ENCODE data around the gene P2RX1.

Gene P2RX1

DNA sequence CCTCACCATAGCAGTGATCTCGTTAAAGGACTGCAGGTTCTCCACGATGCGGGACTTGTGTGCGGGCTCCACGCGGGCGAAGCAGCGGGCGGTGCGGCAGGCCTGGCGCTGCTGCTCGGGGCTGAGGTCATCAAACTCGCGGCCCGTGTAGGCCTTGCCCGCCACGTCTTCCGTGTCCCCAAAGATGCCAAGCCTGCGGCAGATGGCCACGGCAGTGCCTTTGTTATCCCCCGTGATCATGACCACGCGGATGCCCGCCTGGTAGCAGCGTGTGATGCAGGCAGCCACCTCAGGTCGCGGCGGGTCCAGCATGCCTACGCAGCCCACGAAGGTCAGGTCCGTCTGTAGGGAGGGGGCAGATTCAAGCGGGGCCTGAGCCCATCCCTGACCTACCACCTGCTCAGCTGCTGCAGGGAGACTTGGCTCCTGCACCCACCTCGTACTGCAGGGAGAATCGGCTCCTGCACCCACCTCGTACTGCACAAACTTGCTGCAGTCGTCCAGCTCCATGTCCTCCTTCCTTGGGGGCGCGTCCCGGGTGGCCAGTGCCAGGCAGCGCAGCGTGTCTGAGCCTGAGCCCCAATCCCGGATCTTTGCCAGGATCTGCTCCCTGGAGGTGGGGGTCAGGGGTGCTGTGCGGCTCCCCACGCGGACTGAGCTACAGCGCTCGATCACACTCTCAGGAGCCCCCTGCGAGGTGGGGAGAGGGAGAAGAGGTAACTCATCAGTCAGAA is 24.9 kb upstream of the P2RX1 start:
- Histone ChIP-seq H2AK5ac (ENCODE audit: low read length) (no peak overlapping the region), H2AFZ (ENCODE audit: insufficient read depth, low read length, poor library complexity) (no peak overlapping the region), H3K14ac (ENCODE audit: low read length) (no peak overlapping the region), H3K79me1 (ENCODE audit: low read length) (no peaks in the 10 kb centered on the region), H3K4me3 (ENCODE audit: low read depth, low read length) (no peak overlapping the region), H3K4me1 (ENCODE audit: control insufficient read depth in 1 of 2, insufficient read depth in 2 of 2, low read length in 2 of 2) (peaks cover 6% of the 10 kb centered on the region in 2 experiments), H3K23ac (ENCODE audit: low read length) (no peak overlapping the region), H3K9me3 (ENCODE audit: insufficient read depth, low read depth, low read length) (peaks cover 7% of the 10 kb centered on the region), H3K4me2 (ENCODE audit: low read length) (no peak overlapping the region), H3K27me3 (ENCODE audit: insufficient read depth, low read length) (no peaks in the 10 kb centered on the region), H3K27ac (ENCODE audit: low read depth, low read length) (no peak overlapping the region), H3K9ac (ENCODE audit: low read length) (no peak overlapping the region), H4K91ac (ENCODE audit: low read depth, low read length) (no peak overlapping the region), H3K36me3 (ENCODE audit: control insufficient read depth in 1 of 2, insufficient read depth in 2 of 2, low read length in 2 of 2) (no peaks in the 10 kb centered on the region), H2BK120ac (ENCODE audit: insufficient read depth, low read length, poor library complexity) (no peak overlapping the region), H3K79me2 (ENCODE audit: control insufficient read depth, insufficient read depth, low read length, poor library complexity) (no peaks in the 10 kb centered on the region), H4K8ac (ENCODE audit: low read depth, low read length) (no peak overlapping the region), H3K4ac (ENCODE audit: low read depth, low read length) (no peak overlapping the region), H2BK5ac (ENCODE audit: low read depth, low read length, poor library complexity) (no peak overlapping the region), H4K12ac (ENCODE audit: low read depth, low read length) (no peak overlapping the region), H2BK12ac (ENCODE audit: low read length) (no peak overlapping the region), H3K18ac (ENCODE audit: low read length) (no peak overlapping the region)
- no peak for DNase-seq
- no CpG with 5 or more reads among the region's 48 CpGs for WGBS (ENCODE audit: extremely low coverage, insufficient coverage, insufficient read length)

DNA sequence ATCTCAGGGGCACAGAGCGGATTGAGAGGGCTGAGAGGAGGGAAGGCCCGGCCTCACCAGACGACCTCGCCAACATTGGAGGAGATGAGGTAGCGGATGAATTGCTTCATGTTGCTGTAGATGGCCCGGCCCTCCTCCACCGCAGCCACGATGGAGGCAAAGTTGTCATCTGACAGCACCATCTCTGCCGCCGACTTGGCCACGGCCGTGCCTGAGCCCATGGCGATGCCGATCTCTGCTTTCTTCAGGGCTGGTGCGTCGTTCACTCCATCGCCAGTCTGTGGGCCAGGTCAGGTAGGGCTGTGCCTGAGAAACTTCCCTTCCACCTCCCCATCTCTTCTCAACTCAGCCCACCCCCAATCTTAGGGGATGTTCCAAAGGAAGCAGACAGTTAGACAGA is 21.1 kb upstream of the P2RX1 start:
- H3K27ac ChIP-seq (ENCODE audit: low read depth, low read length): no peak overlapping the region
- H3K4me1 ChIP-seq (ENCODE audit: control insufficient read depth in 1 of 2, insufficient read depth in 2 of 2, low read length in 2 of 2): no peaks in the 10 kb centered on the region
- no peak for DNase-seq
- H3K4me3 ChIP-seq (ENCODE audit: low read depth, low read length): no peak overlapping the region
- no peak overlapping the region for H4K8ac ChIP-seq (ENCODE audit: low read depth, low read length)
- H3K9ac ChIP-seq (ENCODE audit: low read length): no peak overlapping the region
- no peak overlapping the region for H2AK5ac ChIP-seq (ENCODE audit: low read length)
- no peak overlapping the region for H3K18ac ChIP-seq (ENCODE audit: low read length)
- H2AFZ ChIP-seq (ENCODE audit: insufficient read depth, low read length, poor library complexity): no peak overlapping the region
- no peak overlapping the region for H4K12ac ChIP-seq (ENCODE audit: low read depth, low read length)
- no CpG with 5 or more reads among the region's 17 CpGs for WGBS (ENCODE audit: extremely low coverage, insufficient coverage, insufficient read length)
- no peaks in the 10 kb centered on the region for H3K27me3 ChIP-seq (ENCODE audit: insufficient read depth, low read length)
- no peaks in the 10 kb centered on the region for H3K79me1 ChIP-seq (ENCODE audit: low read length)
- H2BK12ac ChIP-seq (ENCODE audit: low read length): no peak overlapping the region
- H4K91ac ChIP-seq (ENCODE audit: low read depth, low read length): no peak overlapping the region
- no peaks in the 10 kb centered on the region for H3K36me3 ChIP-seq (ENCODE audit: control insufficient read depth in 1 of 2, insufficient read depth in 2 of 2, low read length in 2 of 2)
- no peak overlapping the region for H2BK5ac ChIP-seq (ENCODE audit: low read depth, low read length, poor library complexity)
- no peak overlapping the region for H3K4me2 ChIP-seq (ENCODE audit: low read length)
- no peaks in the 10 kb centered on the region for H3K9me3 ChIP-seq (ENCODE audit: insufficient read depth, low read depth, low read length)
- H2BK120ac ChIP-seq (ENCODE audit: insufficient read depth, low read length, poor library complexity): no peak overlapping the region
- no peak overlapping the region for H3K14ac ChIP-seq (ENCODE audit: low read length)
- H3K4ac ChIP-seq (ENCODE audit: low read depth, low read length): no peak overlapping the region
- H3K79me2 ChIP-seq (ENCODE audit: control insufficient read depth, insufficient read depth, low read length, poor library complexity): no peaks in the 10 kb centered on the region
- no peak overlapping the region for H3K23ac ChIP-seq (ENCODE audit: low read length)

DNA sequence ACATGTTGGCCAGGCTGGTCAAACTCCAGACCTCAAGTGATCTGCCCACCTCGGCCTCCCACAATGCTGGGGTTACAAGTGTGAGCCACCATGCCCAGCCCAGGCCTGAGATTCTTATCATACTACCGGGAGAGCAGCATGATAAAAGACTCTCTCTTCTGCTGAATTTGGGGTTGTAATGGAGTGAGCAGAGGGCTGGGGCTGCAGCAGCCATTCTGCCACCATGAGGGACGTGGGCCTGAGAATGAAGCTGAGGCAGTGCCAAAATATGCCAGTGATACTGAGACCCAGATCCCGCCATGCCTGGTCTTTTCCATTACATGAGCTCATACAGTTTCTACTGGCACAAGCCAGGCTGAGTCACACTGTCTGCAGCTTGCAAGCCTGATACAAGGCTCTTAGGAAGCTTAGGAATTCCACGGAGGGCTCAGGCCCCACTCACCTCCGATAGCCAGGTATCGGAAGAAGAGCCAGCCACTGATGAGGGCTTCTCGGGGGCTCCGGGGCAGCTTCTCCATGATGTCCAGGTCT is 19.6 kb upstream of the P2RX1 start:
- H3K4me3 ChIP-seq (ENCODE audit: low read depth, low read length): no peak overlapping the region
- no peak overlapping the region for H3K4me2 ChIP-seq (ENCODE audit: low read length)
- H2AK5ac ChIP-seq (ENCODE audit: low read length): no peak overlapping the region
- no CpG with 5 or more reads among the region's 9 CpGs for WGBS (ENCODE audit: extremely low coverage, insufficient coverage, insufficient read length)
- no peak overlapping the region for H4K12ac ChIP-seq (ENCODE audit: low read depth, low read length)
- no peaks in the 10 kb centered on the region for H3K27me3 ChIP-seq (ENCODE audit: insufficient read depth, low read length)
- H3K9me3 ChIP-seq (ENCODE audit: insufficient read depth, low read depth, low read length): no peaks in the 10 kb centered on the region
- no peak overlapping the region for H2BK12ac ChIP-seq (ENCODE audit: low read length)
- H2BK120ac ChIP-seq (ENCODE audit: insufficient read depth, low read length, poor library complexity): no peak overlapping the region
- H3K9ac ChIP-seq (ENCODE audit: low read length): no peak overlapping the region
- H3K23ac ChIP-seq (ENCODE audit: low read length): no peak overlapping the region
- no peak overlapping the region for H3K14ac ChIP-seq (ENCODE audit: low read length)
- no peaks in the 10 kb centered on the region for H3K4me1 ChIP-seq (ENCODE audit: control insufficient read depth in 1 of 2, insufficient read depth in 2 of 2, low read length in 2 of 2)
- no peak overlapping the region for H2BK5ac ChIP-seq (ENCODE audit: low read depth, low read length, poor library complexity)
- H4K91ac ChIP-seq (ENCODE audit: low read depth, low read length): no peak overlapping the region
- no peaks in the 10 kb centered on the region for H3K36me3 ChIP-seq (ENCODE audit: control insufficient read depth in 1 of 2, insufficient read depth in 2 of 2, low read length in 2 of 2)
- no peak overlapping the region for H3K18ac ChIP-seq (ENCODE audit: low read length)
- no peaks in the 10 kb centered on the region for H3K79me2 ChIP-seq (ENCODE audit: control insufficient read depth, insufficient read depth, low read length, poor library complexity)
- H2AFZ ChIP-seq (ENCODE audit: insufficient read depth, low read length, poor library complexity): no peak overlapping the region
- no peak overlapping the region for H4K8ac ChIP-seq (ENCODE audit: low read depth, low read length)
- peak; percentile 40 to 41 for DNase-seq
- H3K4ac ChIP-seq (ENCODE audit: low read depth, low read length): no peak overlapping the region
- H3K79me1 ChIP-seq (ENCODE audit: low read length): no peaks in the 10 kb centered on the region
- H3K27ac ChIP-seq (ENCODE audit: low read depth, low read length): no peak overlapping the region

DNA sequence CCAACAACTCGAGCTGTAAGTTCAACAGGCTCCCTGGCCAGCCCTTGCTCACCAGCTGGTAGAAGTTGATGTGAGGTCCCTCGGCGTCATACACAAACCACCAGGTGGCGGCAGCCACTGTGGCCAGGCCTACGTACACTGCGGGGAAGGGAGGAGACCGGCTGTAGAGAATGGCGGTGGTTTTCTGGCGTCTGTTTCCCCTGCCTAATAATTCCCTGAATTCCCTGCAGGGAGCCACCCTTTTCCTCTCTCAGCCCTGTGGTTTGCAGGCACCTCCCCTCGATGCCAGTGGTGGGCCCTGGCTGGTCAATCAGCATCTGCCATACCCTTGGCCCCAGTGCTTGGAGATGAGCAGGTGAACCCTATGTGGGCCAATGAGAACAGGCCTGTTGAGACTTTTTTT is 18.9 kb upstream of the P2RX1 start:
- Histone ChIP-seq H2BK5ac (ENCODE audit: low read depth, low read length, poor library complexity) (no peak overlapping the region), H4K12ac (ENCODE audit: low read depth, low read length) (no peak overlapping the region)

More for the DNA sequence above, 18.9 kb upstream of the P2RX1 start:
- no peak overlapping the region for H3K27ac ChIP-seq (ENCODE audit: low read depth, low read length)
- H3K14ac ChIP-seq (ENCODE audit: low read length): no peak overlapping the region
- H3K9me3 ChIP-seq (ENCODE audit: insufficient read depth, low read depth, low read length): no peaks in the 10 kb centered on the region
- H3K79me2 ChIP-seq (ENCODE audit: control insufficient read depth, insufficient read depth, low read length, poor library complexity): no peaks in the 10 kb centered on the region
- no peak overlapping the region for H3K4ac ChIP-seq (ENCODE audit: low read depth, low read length)
- H3K27me3 ChIP-seq (ENCODE audit: insufficient read depth, low read length): no peaks in the 10 kb centered on the region
- no peaks in the 10 kb centered on the region for H3K79me1 ChIP-seq (ENCODE audit: low read length)
- H2BK12ac ChIP-seq (ENCODE audit: low read length): no peak overlapping the region
- H2BK120ac ChIP-seq (ENCODE audit: insufficient read depth, low read length, poor library complexity): no peak overlapping the region
- DNase-seq: peak; percentile 74 to 83
- H4K91ac ChIP-seq (ENCODE audit: low read depth, low read length): no peak overlapping the region
- no CpG with 5 or more reads among the region's 10 CpGs for WGBS (ENCODE audit: extremely low coverage, insufficient coverage, insufficient read length)
- no peak overlapping the region for H3K23ac ChIP-seq (ENCODE audit: low read length)
- H2AK5ac ChIP-seq (ENCODE audit: low read length): no peak overlapping the region
- no peak overlapping the region for H4K8ac ChIP-seq (ENCODE audit: low read depth, low read length)
- H3K4me3 ChIP-seq (ENCODE audit: low read depth, low read length): no peak overlapping the region
- no peaks in the 10 kb centered on the region for H3K36me3 ChIP-seq (ENCODE audit: control insufficient read depth in 1 of 2, insufficient read depth in 2 of 2, low read length in 2 of 2)
- H3K18ac ChIP-seq (ENCODE audit: low read length): no peak overlapping the region
- H3K4me2 ChIP-seq (ENCODE audit: low read length): no peak overlapping the region
- no peak overlapping the region for H2AFZ ChIP-seq (ENCODE audit: insufficient read depth, low read length, poor library complexity)
- H3K4me1 ChIP-seq (ENCODE audit: control insufficient read depth in 1 of 2, insufficient read depth in 2 of 2, low read length in 2 of 2): no peaks in the 10 kb centered on the region
- H3K9ac ChIP-seq (ENCODE audit: low read length): no peak overlapping the region

Data from trophoblast cell (in vitro differentiated cells and primary cell).